AG09319 (cell line): ENCODE results near the gene MIGA2.
"Not testable (repeated sequence)": the region's sequence is repeated elsewhere in the genome, so short reads cannot be mapped to it uniquely, and the experiment has no call there.

ENCODE experiments used
- DNase-seq: peaks from one replicate; pipeline ENCODE4 v3.0.0-alpha.2; 2010; ENCODE audit warnings: low read depth; ENCODE audit errors: extremely low read depth
- TF ChIP-seq, protein P1 (sequence below): IDR thresholded peaks from 2 replicates; pipeline ENCODE4 v1.5.1; 2011; ENCODE audit warnings: low read depth, mild to moderate bottlenecking, inconsistent platforms, low read length, moderate library complexity

Gene MIGA2

DNA sequence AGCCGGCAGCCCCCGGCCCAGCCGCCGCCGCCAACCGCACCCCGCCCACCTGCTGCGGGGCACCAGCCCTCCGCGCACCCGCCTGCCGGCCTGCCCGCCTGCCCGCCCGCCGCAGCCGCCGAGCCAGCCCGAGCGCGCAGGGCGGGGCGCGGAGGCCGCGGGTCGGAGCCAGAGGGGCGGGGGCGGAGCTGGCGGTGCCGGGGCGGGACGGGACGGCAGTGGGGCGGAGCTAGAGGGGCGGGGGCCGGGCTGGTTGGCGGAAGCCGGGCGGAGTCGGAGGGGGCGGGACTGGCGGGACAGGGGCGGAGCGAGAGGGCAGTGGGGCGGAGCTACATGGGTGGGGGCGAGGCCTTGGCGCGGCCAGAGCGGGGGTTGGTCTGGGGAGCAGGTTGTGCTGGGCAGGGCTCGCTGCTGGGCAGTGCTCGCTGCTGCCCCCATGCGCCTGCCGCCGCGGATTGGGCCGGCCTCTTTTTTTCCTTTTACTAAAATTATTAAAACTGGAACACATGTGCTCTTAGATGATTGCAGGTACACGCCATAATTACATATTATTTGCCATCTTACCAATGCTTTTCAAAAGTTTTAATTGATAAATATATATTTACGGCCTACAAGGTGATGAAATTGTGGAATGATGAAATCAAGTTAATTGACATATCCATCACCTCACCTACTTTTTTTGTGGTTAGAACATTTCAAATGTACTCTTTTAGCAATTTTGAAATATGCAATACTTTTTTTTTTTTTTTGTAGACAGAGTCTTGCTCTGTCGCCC, 8.0 kb upstream of the MIGA2 start, which contains the start of gene SH3GLB2:
Gene SH3GLB2 (minus strand): TSS at position 140 of the 775 bp plus-strand sequence. CDS start 177 bp downstream, outside the sequence.
- TF ChIP-seq, protein P1, sequence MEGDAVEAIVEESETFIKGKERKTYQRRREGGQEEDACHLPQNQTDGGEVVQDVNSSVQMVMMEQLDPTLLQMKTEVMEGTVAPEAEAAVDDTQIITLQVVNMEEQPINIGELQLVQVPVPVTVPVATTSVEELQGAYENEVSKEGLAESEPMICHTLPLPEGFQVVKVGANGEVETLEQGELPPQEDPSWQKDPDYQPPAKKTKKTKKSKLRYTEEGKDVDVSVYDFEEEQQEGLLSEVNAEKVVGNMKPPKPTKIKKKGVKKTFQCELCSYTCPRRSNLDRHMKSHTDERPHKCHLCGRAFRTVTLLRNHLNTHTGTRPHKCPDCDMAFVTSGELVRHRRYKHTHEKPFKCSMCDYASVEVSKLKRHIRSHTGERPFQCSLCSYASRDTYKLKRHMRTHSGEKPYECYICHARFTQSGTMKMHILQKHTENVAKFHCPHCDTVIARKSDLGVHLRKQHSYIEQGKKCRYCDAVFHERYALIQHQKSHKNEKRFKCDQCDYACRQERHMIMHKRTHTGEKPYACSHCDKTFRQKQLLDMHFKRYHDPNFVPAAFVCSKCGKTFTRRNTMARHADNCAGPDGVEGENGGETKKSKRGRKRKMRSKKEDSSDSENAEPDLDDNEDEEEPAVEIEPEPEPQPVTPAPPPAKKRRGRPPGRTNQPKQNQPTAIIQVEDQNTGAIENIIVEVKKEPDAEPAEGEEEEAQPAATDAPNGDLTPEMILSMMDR: peak; percentile 87
- peak; percentile 95 for DNase-seq

DNA sequence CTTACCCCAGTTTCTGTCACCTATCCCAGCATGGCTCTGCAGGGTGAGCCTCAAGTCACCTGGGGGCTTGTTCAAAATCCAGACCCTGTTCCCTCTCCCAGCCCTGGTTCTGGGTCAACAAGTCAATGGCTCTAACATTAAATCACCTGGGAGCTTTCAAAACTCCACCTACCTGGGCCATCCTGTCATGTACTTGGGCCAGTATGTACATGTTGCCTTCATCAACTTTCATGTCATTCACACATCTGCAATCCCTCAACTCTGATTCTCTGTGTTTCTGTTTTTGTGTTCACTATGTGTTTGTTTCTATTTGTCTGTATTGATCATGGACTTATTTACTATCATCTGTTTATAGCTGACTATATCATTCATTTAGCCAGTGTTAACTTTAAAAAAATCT, 6.2 kb upstream of the MIGA2 start:
- TF ChIP-seq, protein P1: no peak
- DNase-seq: no peak

DNA sequence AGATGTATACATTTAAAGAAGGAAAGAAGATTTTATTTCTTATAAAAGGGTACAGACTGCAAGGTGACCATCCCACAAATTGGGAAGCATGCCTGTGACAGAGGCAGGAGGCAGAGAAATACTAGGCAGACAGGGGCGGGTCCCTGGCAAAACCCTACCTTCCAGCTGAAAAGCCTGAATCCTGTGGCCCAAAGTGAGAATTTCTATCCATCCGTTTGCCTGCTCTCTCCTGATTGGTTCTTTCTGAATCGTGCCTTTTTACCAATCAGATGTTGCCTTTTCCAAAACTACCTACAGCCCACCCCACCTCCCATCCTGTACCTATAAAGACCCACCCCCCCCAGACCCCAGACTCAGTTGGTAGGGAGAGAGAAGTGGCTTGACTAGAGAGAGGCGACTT, 4.9 kb upstream of the MIGA2 start:
- TF ChIP-seq, protein P1: no peak
- DNase-seq: no peak

DNA sequence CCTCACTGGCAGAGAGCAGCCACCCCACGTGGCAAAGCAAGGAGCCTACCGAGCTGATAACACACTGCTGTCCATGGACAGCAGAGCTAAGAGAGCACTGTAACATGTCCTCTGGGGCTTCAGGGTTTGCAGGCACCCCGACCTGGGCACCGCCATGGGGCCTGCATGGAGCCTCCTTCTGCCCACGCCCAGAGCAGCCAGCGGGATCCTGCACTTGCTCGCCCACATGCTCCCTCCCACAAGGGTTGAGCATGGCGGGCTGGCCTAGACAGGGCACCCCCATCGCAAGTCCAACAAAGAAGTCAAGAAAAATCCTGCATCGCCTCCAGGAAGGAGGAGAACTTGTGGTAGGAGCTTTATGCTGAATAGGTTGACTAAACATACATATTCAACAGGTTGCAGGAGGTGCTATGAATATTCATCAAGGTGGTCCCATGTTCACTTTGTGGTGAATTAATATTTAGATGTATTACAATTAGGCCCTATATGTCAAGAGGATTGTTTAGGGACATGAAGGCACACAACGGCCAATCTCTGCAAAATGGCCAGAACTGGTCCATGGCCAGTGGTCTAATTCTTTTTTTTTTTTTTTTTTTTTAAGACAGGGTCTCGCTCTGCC, 3.8 kb upstream of the MIGA2 start:
- no peak for DNase-seq
- TF ChIP-seq, protein P1: no peak

DNA sequence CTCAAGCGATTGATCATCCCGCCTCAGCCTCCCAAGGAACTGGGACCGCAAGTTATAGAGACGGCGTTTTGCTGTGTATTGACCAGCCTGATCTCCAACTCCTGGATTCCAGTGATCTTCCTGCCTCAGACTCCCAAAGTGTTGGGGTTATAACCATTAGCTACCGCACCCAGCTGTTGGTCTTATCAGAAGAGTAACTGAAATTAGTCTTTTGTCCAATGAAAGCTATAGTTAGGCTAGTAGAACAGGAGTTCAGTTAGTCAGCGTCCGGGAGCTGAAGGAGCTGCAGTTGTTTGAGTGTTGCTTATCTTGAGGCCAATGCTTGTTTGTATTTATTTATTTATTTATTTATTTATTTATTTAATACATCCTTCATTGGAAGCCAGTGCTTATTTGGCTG, 3.2 kb upstream of the MIGA2 start:
- DNase-seq: no peak
- TF ChIP-seq, protein P1: no peak

DNA sequence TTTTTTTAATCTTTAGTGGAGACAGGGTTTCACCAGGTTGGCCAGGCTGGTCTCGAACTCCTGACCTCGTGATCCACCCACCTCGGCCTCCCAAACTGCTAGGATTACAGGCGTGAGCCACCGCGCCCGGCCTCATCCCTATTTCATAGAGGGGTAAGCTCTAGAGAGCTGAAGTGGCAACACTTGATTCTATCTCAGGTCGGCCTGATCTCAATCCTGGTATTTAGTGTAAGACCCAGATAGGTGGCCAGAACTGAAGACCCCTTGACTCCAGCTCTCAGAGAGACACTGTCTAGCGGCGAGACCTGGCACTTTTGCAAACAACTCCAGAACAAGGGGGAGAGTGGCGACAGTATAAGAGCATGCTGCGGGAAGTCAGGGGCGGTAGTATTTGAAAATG, 588 bp upstream of the MIGA2 start:
- DNase-seq: not testable (repeated sequence)

DNA sequence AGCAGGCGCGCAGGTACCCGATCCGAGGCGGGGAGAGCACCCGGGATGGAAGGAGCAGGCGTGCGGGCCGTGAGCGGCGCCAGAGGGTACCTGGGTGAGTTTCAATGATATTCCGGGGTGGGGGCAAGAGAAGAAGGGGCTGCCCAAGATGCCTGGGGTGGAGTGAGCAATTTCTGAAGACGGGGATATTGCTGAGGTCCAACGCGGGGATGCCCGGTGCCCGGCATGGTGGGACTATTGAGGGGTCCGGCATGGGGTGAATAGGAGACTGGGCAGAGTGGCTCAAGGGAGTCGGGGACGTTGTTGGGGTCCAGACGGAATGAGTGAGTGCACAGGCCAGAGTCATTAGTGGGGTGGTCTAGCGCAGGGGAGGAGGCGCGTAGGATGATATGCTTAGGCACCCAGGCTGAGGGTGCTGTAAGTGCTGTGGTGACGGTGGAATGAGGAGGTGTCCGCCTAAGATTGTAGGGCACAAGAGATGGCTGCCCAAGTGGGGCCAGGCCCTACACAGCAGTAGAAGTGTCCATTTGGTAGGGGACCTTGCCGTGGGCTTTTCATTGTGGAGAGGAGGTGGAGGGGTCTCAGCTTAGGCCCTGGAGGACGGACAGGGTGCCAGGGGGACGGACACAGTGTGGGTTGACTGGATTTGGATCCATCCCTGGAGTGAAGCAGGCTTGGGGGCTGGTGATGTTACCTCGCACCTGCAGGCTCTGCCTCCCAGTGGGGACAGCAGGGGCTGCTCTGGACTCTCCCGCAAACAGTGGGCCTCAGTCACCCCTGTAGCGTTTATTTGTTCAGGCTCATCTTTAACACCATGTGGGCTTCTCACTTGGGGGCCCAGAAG, 719 bp downstream of the MIGA2 start:
- TF ChIP-seq, protein P1: no peak
- DNase-seq: no peak
